Activated CD4-positive, alpha-beta T cell treated with anti-CD3 and anti-CD28 coated beads, Interleukin-2, amount 50 U/mL, for 48 hours (primary cell): ENCODE results near the gene SUGP1.
A peak's percentile ranks its signal among the peaks of the same experiment; 100 is the strongest.

Experiments used
- DNase-seq, 2 experiments: peaks; one replicate each; pipeline ENCODE4 v3.0.0-alpha.2; 2020

Gene SUGP1

DNA sequence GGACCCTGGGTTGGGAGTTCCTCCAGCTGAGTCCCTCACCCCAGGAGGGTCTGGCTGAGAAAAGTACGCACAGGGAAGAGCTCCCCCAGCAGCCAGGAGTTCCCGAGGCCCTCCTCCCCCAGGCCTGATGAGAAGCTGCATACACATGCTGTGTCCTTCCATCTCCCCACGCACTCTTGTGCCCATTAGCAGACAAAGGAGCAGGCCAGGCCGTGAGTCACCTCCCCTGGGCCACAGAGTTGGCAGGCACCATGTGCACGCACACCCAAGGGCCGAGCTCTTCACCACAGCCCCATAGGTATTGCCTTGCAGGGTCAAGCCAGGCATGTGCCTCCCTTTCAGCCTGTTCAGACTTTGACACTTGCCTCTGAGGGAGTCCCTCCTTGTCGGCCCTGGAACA, 17.8 kb upstream of the SUGP1 start:
- DNase-seq, result no peak

DNA sequence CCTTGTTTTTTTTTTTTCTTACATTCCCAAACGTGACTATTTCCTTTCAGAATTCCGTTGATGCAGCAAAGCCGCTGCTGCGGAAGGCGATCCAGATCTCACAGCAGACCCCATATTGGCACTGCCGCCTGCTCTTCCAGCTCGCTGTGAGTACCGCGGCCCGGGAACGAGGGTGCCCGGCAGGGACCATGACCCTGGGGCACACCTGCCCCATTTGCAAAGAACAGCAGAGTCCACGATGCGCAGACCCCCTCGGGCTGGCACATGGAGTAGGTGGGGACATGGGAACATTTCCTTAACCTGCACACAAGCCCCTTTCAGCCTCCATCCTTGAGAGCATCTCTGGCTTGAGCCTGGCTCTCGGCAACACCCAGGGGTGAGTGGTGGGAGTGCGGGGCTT, 16.8 kb upstream of the SUGP1 start:
- DNase-seq, result no peak

DNA sequence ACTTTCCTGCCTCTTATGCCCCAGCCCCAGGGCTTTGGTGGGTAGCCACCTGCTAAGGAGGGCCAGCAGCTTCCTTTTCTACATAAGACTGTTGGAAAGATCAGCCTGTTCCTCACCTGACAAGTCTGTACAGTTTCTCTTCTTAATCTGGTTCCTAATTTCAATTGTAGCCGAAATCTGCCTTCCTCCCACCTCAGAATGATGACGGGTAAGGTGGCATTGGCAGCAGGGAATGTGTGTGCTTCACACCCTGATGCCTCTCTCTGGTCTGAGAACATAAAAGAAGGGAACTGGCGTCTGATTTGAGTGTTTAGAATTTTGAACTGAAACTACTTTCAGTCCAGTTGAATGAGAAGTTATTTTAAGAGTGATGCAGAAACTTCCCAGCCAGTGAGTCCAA, 16.3 kb upstream of the SUGP1 start:
- DNase-seq, result no peak

DNA sequence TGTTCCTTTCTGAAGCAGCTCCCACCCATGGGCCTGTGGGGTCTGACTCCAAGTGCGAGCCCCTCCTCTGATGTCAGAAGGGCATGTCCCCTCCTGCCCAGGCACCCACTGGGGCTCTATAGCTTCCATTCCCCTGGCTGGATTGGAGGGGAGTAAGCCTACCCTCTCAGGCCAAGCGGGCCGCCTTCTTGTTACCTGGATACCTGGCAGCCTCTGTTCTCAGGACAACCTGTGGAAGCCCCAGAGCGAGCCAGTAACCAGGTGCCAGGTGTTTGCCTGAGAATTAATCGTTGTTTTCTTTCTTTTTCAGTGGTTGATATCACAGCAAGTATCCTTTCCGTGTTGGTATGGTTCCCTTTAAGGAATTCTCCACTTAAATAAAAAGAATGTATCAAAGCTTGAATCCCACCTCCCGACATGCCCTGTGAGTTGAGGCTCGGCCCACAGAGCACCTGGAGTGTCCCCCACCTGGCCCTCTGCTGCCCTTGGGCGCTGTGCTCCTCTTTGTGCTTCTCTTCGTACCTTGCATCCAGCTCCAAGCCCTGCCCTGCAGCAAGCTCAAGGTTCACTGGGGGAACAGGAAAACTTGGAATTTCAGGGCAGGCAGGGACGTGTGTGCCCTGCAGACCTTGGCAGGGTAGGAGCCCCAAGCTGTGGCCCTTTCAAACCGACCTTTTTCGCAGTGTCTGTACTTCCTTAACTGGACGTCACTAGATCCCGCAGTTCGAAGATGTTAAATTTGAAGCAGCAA, 15.3 kb upstream of the SUGP1 start:
- no peak for DNase-seq

DNA sequence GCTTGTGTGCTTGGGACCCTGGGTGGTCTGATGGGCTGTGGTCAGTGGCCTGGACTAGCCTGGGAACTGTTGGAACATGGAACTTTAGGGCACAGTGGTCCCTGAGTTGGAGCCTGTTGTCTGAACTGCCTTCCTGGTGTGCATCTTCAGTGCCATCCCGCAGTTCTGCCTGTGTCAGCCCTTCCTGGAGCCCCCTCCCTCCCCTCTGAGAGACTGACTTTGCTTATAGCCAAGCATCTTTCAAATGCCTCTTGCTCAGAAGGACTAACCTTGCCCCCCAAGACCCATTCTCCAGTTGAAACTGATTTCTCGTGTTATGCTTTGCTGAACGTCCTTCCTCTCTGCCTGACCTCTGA, 14.7 kb upstream of the SUGP1 start:
- DNase-seq, result no peak

DNA sequence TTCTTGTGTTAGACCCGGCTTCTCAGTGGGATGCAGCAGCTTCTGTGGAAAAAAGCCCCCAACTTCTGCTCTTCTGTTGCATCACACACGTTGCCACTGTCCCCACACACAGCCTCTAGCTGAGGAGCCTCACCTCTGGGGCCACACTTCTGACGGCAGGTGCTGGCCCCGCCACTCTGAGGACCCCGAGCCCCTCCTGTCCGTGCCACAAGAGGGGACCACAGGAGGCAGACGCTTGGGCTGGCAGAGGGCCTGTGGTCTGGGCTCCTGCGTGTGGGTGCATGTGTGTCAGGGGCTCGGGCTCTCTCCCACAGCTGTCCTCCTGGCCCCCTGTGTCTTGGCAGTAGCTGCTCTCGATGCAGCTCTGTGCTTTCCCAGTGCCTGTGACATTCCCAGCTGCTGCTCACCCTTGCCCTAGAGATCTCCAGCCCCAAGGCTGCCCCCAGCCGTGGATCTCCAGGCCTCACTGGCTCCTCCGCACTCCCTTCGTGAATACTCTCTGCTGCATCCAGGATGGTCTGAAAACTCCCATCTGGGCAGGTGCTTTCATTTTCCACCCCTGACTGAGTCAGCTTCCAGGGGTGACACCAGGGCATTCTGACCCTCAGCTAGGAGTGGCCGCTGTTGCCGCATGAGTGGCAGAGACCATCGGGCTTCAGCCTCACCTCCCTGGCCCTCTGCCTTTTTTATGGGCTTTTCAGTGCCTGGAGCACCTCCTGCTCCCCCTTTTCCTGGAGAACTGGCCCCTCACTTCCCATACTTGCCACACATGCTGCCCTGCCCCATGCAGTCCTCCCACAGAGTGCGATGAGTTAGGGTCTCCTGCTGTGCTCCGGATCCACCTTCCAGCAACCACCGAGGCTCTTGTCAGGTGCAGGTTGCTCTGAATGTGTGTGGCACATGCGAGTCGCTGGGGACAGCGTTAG, 14.0 kb upstream of the SUGP1 start:
- DNase-seq, result no peak

DNA sequence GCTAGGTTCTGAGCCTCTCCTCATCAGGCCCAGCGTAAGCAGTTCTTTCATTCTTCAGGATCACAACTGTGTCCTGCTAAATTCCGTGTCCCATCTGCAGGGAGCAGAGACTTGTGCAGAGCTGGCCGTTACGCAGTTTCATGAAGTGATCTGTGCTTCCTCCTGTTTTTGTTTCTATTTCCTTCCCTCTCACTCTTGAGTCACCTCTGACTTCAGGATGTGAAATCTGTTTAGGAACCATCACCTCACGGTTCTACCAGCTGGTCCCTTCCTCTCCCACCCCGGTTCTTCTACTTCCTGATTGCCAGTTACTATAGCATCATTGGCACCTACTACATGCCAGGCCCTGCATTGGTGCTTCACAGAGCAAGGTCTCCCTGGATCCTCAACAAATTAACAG, 8.8 kb upstream of the SUGP1 start:
- DNase-seq, result no peak

DNA sequence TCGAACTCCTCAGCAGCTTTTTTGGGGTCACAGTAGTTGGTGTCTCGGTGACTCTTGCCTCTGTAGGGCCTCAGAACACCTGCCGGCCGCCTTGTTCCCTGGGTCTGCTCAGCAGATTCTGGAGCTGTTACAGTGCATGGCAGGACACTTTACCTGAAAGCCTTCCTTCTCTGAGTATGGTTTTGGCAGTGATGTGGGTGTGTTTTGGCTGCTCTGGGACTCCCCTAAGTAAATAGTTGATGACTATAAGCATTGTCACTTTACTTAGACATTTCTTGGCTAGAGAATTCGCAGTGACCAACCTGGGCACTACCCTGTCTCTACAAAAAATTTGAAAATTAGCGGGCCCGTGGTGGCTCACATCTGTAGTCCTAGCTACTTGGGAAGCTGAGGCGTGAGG, 7.4 kb upstream of the SUGP1 start:
- DNase-seq, result no peak

DNA sequence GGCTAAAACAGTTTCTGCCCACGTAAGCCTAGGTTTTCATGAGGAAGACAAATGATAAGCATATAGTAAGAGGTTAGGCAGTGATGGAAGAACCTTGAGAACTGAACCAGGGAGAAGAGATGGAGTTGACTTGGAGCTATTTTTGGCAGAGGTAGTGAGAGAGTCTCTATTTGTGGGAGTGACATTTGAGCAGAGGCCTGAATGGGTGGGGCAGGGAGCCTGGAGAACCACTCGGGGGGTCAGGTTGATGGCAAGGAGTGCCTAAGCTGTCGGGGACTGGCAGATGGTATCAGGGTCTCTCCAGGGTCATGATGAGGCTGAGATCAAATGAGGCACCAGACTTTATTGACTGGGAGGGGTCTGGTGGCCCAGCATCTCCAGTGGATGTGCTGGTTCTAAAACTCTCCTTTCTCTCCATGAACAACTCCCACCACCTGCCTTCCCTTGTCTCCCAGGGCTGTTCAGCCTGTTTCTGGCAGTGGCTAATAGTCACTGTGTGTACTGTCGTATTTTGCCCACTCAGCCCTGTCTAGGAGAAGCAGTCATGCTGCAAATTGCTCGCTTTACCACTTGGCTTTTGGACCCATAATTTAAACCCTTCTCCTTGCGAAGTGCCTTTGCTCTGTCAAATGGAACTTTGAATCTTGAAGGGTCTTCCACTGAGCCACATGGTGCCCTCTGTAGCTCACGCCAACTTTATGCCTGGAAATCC, 3.9 kb upstream of the SUGP1 start:
- no peak for DNase-seq

DNA sequence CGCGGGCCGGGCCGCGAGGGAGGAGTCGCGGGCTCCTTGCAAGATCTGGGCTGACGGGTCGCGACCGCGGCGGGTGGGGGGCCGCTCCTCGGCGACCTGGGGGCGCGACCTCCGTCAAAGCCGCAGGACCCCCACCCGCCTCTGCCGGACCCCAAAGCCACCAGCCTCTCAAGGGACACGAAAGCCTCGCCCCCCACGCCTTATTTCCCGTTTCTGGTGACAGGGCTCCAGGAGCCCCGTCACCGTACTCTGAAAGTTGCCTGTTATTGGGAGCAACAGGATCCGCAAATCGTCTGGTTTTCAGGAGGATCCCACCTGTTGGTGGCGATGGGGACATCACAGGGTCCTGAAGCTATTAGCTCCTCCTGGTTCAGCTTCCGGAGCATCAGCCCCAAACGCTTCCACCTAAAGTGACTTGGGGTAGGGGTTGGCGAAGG, 850 bp upstream of the SUGP1 start:
- peak; percentile 6 to 22 for DNase-seq

DNA sequence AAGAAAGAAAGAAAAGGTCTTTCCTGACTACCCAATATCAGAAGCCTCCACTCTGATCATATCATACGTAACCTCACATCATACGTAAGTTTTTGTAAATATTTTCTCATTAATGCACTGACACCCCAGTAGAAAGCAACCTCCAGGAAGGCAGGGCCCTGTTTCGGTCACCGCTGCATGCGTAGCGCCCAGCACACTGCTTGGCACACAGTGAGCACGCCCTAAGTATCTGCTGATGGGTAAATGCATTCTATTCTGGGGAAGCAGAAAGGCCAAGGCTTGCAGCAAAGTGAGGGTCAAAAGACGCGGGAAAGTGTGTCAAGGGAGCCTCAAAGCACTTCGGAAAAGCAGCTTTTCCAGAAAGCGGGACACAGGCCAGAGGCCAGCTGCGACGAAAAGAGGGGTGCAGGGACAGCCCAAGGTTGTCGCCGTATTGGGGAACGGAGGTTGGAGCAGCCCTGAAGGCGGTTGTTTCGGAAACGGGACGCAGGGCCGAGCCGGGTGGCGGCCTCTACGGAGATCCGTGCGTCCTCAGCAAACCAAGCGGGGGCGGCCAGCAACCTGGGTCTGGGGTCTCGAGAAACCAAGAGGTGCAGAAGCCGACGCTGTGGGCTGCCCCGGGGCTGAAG, 463 bp downstream of the SUGP1 start:
- no peak for DNase-seq

DNA sequence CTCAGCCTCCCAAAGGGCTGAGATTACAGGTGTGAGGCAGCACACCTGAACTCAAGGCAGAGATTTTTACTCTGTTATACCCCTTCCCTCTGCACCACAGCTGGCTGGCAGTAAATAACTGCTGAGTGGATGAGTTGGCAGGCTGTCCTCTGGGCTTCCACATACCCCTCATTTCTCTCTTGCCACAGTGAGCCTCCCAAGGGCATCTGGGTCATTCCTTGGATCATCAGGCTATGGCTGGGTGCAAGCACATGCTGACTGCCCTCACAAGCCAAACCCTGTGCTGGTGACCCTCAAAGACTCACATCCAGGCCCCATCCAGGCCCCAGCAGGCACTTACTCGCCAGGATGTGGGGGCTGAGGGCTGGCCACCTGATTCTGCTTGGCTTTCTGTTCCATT, 4.2 kb downstream of the SUGP1 start:
- no peak for DNase-seq

DNA sequence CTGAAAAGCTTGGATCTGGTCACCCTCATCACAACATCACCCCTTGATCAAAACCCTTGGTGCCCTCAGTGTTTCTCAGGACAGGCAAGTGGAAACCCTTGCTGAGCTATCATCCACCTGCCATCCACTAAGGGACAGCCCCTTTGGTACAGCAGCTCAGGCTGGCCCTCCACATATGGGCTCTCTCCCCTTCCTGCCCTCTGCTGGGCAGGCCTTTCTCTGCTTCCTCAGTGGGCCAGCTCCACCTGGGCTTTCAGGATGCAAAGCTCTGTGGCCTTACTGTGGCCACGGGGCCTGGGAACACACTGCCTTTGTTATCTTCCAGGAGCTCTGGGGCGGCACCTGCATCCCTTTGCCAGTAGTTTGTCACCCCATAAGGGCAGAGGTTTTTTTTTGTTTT, 4.9 kb downstream of the SUGP1 start:
- DNase-seq, result no peak

DNA sequence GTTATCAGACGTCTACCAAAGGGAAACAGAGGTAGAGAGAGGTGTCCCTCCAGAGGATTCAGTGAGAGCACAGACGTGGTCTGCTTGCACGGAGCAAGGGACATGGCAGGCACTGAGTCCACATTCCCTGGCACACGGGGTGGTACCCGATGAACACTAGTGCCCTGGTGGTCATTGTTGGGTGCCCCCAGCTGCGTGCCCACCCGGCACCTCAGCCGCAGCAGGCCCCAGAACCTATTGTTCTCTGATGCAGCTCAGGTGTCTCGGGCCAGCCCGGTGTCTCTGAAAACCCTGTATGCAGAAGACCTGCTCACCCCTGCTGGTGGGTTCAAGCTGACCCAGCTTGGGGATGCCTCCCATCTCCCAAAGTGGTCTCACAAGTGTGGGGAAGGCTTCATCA, 11.9 kb downstream of the SUGP1 start:
- no peak for DNase-seq

DNA sequence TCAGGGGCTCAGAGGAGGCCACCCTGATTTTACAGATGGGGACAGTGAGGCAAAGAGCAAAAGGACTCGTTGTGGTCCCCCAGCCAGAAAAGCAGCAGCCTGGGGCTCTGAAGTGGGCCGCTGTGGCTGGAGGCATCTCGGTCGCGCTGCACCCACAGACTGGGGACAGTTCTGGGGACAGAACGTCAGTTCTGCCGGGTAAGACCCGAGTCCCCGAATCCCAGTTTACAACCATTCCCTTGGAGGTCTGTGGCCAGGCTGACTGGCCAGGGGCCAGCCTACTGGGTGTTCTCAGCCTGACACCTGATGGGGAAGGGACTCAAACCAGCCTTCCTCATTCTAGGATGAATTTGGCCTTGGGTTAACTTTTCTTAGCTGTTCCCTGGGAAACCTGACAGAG, 14.1 kb downstream of the SUGP1 start:
- no peak for DNase-seq

DNA sequence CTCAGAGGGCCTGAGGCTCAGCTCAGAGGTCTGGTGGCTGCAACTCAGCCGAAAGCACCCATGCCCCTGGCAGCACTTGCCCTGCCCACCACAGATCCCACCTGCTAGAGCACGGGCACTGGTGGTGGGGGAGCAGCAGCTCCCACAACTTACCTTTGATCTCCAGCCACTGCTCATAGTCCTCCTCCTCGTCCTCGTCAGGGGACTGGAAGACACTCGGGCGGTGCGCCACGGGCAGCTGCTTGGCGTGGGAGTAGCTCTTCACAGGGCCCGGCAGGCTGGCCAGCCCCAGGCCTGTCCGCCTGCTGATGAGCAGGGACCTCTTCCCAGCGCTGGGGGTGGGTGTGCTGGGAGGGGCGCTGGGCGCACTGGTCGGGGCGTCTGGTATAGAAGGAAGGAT, 14.6 kb downstream of the SUGP1 start:
- DNase-seq, result no peak

DNA sequence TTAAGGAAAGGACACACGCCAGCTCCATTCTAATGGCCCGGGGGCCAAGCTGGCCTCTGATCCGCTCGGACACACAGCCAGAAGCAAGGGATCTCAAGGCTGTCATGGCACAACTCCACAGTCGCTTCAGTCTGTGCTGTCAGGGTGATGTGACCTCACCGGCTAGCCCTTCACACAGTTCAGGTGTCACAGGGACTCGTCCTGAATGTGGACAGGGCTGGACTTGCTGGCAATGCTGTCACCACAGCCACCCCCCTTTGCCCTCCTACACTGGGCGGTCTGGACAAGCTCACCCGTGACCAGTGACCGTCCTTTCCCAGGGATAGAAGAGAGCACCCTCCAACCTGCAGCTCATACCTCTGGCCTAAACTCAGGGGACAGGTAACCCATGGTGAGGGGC, 15.2 kb downstream of the SUGP1 start:
- DNase-seq, result no peak

DNA sequence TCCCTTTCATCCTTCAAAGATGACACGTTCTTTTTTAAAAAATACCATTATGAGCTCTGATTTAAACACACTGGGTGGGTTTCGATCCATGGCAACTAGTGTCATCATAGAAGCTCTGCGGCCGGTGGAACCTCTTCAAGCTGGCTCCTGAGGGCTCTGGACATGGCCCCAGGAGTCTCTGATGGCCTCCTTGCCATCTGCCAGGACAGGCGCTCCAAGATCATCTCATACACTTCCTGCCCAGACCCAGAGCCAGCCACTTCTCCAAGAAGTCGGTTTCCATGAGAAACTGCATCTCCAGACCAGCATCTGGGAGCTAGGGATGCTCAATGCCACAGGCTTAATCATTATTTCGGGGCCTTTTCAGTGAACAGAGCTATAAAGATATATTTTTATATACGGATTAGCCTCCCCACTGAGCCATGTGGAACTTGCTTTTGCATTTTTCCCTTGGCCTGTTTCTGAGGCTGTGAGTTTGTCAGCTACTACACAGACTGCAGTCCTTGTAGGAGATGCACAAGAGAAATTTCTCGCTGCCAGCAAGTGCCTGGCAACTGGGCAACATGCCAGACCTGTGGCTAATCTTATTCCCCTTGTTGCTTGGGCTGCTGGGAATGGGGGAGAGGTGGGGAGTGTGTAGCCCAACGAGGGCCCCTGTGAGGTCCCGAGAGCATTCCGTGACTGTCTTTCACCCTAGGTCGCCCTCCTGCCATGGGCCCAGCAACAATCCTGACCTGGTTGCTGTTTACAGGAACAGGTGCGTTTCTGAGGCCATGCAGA, 15.9 kb downstream of the SUGP1 start:
- no peak for DNase-seq

DNA sequence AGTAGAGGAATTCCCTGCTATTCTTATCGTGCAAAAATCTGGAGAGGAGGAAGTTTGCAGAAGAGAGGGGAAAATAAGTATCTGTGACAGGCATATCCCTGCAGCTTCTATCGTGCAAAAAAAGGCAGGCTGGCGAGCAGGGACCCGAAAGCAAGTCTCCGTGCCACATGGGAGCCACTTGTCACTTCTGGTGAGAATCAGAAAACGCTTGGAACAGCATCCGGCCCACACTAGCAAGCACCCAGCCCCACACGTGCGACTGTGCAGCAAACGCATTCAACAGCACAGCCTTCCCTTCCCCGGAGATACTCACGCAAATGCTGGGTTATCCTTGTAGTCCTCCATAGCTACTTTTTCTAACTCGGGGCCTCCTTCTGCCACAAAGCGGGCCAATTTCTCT, 16.9 kb downstream of the SUGP1 start:
- no peak for DNase-seq

DNA sequence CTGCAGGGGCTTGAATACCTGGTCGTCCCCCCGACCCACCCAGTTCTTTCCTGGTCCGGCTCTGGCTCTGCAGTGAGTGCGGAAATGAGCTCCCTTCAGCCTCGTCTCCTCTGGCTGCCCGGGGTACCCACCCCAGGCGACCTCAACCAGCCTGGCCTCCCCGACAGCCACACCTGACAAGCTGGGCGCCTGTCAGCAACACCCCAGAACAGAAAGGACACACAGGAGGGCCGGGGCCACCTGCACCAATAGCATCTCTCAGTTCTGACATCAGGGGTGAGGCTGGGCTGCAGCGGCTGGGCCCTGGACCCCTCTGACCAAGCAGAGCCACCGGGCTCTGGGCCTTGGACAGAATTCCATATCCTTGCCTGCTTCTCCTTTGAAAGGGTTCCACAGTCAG, 19.7 kb downstream of the SUGP1 start:
- no peak for DNase-seq

DNA sequence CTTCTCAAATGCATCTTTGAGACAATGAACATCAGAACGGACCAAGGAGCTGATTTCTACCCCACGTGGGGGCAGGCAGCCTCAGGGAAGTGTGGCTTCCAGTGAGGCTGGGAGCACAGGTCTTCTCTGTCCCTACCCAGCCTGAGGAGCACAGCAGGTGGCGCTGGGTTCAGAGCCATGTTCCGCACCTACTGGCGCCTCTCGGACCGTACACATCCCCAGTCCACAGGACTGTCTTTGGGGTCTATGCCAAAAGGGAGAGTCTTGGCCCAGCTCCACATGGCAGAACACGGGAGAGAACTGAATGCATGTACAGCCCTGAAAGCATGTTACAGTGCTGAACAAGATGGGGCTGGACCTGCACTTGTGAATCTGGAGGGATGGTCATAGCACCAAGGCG, 22.6 kb downstream of the SUGP1 start:
- DNase-seq, result no peak

DNA sequence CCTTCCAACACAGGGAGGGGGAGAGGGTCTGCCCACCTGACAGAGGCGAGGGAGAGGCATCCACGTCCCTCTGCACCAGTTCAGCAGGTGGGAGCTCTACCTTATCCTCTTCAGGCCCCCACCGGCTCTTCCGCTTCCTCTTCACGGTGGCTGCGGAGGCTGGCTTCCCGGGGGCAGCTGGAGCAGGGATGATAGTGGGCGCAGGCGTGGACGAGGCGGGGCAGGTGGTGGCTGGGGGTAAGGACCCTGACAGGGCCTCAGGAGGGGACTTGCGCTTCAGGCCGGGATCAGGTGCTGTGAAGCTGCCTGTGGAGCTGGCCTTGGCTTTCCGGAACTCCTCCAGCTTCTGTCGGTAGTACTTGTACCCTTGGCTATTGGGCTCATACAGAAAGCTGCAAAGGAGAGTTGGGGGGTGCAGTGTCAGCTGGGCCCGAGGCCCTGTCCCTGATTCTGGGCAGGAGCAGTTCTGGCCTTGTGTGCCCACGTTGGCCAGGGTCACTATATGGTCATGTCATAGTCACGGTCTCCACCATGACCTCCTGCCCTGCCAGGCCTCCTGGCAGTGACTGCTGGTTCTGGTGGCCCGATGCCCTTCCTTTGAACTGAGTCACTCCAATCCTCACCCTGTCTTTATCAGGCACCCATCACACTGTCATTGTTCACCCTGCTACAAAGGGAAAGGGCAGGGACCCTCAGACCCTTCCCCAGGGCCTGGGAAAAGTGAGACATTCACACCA, 23.2 kb downstream of the SUGP1 start:
- no peak for DNase-seq
